GM10266 (cell line): Measurements from ENCODE around the gene CALML5.

Source experiments
- DNase-seq: peaks from one replicate; pipeline ENCODE4 v3.0.0; 2012; ENCODE audit errors: extremely low spot score
- CTCF ChIP-seq: IDR thresholded peaks from 2 replicates; pipeline ENCODE4 v1.5.1; 2012; ENCODE audit warnings: mild to moderate bottlenecking, low read depth; ENCODE audit not compliant: control insufficient read depth, insufficient read depth; ENCODE audit errors: missing control alignments

The CALML5 gene

GRCh38 chr10:5485290-5485689 lies 14.1 kb downstream of the CALML5 start:
- DNase-seq, result no peak
- no peak for TF ChIP-seq CTCF

DNA sequence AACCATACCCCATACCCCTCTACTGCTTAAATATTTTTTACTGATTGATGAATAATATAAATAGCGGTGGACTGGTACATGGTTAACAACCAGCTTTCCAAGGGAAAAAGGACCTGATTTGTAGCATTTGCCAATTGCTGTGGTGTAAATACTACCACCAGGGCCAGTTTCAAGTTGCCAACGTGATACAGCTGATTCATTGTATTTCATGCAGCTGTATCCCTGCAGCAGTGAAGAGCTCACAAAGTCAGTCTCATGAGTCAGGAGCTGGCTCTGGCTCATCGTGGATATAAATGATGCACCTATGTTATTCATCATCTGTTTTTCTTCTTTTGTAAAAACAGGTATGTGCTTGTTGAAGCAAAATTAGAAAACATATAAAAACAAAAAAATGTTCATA lies 15.2 kb downstream of the CALML5 start:
- DNase-seq, result no peak
- no peak for TF ChIP-seq CTCF

GRCh38 chr10:5482016-5482415 lies 17.4 kb downstream of the CALML5 start:
- DNase-seq, result no peak
- TF ChIP-seq CTCF, result no peak

GRCh38 chr10:5481121-5481520 lies 18.2 kb downstream of the CALML5 start:
- no peak for TF ChIP-seq CTCF
- DNase-seq, result no peak

DNA sequence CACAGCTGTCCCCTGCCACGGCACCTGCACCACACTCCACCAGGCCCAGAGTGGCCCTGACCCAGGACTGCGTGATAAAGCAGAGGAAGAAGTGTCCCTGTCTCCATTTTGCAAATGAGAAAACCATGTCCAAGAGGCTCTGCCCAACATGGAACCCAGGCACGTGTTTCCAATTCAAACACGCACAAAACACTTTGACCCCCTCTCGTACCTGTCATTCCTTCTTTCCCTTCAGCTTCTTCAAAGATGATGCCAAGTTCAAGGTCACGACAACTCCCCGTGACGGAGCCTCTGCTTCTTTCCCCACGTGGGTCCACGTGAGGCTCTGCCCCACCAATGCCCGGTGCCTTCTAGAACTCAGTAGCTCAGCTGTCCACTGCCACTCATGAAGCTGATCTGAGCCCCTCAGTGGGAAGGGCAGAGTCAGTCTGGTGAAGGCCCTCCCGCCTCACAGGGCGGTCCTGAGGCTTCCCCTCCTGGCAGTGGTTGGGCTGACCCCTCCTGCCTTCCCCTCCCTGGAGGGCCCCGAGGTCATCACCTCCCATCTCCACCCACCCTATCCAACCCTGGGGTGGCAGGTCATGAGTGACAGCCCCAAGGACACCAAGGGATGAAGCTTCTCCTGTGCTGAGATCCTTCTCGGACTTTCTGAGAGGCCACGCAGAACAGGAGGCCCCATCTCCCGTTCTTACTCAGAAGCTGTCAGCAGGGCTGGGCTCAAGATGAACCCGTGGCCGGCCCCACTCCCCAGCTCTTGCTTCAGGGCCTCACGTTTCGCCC lies 19.0 kb downstream of the CALML5 start:
- no peak for TF ChIP-seq CTCF
- no peak for DNase-seq

GRCh38 chr10:5479481-5480161 lies 19.7 kb downstream of the CALML5 start:
- no peak for TF ChIP-seq CTCF
- no peak for DNase-seq

DNA sequence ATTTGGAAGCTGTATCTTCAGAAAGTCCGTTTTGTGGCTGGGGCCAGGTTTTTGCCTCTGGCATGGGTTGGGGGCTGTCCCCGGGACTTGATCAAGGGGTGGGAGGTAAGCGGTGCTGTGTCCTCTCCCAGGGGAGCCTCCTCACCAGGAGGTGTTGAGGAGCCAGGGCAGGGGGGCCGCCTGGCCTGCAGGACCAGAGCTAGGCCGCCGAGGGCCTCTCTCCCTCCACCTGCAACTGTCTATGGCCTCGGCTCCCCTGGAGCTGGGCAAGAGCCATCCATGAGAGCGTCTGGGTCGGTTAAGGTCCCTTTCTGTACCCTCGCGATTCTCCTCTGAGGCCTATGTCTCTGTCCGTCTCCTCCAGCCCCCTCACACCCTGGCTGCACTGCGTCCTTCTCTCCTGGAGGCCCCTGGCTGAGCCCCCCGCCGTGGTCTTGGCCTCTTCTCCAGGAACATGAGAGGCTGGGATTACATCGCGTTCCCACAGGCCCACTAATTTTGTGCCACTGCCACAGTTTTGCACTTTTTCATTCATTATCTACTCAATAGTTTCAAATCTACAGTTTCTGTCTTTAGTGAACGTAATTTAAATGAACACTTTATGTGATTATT lies 20.6 kb downstream of the CALML5 start:
- TF ChIP-seq CTCF, result no peak
- no peak for DNase-seq
